Fibroblast of pulmonary artery (primary cell): ENCODE measurements around the gene GAP43.

Experiments used
- DNase-seq: peaks from one replicate; pipeline ENCODE4 v3.0.0-alpha.2; 2010; ENCODE audit warnings: low read depth
- H3K4me3 ChIP-seq: replicated peaks from 2 replicates; pipeline ENCODE4 v1.5.1; 2011; ENCODE audit warnings: low read depth, mild to moderate bottlenecking, control low read depth, low read length, moderate library complexity
- CTCF ChIP-seq: IDR thresholded peaks from 2 replicates; pipeline ENCODE4 v1.5.1; 2011; ENCODE audit warnings: mild to moderate bottlenecking, control low read depth, low read length, inconsistent platforms; ENCODE audit errors: missing control alignments

Gene GAP43

DNA sequence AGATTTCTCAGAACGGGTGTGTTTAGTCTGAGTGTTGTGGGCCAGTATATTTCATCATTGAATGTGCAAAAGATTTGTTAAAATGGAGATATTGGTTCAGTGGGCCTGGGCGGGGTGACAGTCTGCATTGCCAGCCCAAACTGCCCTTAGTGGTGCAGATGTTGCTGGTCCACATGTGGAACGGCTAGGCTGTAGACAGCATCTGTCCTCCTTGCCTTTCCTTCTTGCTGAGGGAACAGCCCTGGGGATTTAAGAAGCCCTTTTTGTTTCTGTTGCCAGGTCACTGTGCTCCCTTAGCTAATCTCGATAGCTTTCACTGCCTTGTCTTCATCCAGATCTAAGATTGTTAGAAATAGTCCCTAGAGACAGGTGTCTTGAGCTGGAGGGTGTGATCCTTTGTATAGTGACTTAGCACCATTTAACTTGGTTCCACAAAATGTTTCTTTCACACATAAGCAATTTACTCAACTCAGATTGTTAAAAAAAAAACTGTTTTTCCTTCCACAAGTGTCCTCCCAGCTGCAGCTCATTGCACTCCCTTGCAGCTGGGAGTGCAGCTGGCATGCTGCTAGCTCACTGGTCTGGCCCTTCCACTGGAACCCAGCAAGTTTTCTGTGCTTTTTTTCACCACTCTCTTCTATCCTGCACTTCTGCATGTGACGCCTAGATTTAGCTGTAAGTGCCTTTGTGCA is 37.5 kb downstream of the GAP43 start:
- TF ChIP-seq CTCF = no peak
- DNase-seq = no peak
- H3K4me3 ChIP-seq = no peak overlapping the region

- no peak overlapping the region for H3K4me3 ChIP-seq
- no peak for DNase-seq
- no peak for TF ChIP-seq CTCF
Observed at GRCh38 chr3:115662356-115662755, 39.0 kb downstream of the GAP43 start.

- DNase-seq = no peak
- H3K4me3 ChIP-seq = no peak overlapping the region
- no peak for TF ChIP-seq CTCF
Observed at GRCh38 chr3:115663414-115663813, 40.1 kb downstream of the GAP43 start.

DNA sequence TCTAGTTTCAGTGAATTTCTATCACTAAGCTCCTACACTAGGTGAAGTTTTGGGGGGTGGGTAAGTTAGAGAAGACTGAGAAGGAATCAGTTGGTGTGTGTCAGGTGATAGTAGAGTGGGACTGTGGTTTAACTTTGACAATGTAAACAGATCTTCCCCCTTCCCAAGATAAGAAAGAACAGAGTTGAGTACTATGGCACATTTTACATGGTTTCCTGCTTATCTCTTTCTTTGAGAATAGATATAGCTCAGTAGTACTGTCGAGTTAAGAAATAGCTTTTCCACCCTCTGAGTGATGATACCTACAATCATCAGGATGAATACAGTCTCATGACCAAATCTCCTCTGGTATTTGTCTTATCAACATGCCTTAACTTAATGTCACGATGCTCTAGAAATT is 42.8 kb downstream of the GAP43 start:
- H3K4me3 ChIP-seq = no peak overlapping the region
- DNase-seq = no peak

DNA sequence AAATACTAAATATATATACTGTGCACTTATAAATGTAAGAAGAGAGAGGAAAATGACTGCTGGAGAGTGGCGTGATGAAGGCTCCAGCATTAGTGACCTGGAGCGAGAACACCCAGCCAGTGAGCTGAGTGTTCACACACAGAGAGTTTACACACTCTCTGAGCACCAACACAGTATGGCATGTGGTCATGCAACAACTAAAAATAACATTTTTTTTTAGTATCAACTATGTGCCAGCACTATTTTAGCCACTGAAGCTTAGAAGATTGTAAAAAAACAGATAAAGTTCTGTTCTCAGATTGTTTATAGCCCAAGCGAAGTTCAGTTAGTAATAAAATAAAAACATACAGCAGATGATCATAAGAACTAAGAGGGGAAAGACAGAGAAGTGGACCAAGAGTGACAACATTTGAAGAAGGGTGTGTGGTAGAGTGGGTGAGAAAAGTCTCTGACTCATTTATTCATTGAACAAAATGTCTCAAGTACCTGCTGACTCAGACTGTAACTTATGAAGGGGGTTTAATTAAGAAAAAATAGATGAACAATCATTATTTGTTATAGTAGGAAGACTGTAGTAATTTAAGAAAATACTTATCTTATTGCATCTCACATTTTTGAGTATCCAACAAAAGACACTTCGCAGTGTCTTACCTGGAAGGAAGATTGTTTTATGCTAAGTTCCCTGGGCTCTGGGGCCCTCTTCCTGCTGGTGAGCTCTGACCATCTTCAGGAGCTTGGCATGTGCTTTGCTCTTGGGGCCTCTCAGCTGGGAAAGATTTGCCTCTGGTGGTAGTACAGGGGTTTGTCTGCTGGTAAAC is 43.8 kb downstream of the GAP43 start:
- H3K4me3 ChIP-seq = no peak overlapping the region

More for the DNA sequence above, 42.8 kb downstream of the GAP43 start:
- no peak for TF ChIP-seq CTCF

DNA sequence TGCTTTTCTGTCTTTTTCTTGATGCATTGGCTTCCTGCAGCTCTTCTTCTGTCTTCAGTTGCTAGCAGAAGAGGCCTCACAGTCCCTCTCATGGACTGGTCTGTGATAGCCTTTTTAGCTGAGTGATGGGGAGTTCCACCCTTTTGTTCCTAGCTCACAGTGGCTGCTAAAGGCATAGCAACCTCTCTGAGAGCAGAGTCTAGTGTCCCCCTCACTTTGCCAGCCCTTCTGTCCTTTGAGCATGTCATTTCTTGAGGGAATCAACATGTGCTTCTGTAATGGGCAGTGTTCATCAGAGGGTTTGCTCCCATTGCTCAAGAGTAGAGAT is 44.4 kb downstream of the GAP43 start:
- no peak for DNase-seq
- no peak for TF ChIP-seq CTCF

More for the DNA sequence above, 43.8 kb downstream of the GAP43 start:
- no peak for TF ChIP-seq CTCF
- DNase-seq = no peak

More for the DNA sequence above, 44.4 kb downstream of the GAP43 start:
- no peak overlapping the region for H3K4me3 ChIP-seq
